ENCODE measurements around the gene LSM6. TPM values are rescaled to one million over a fixed set of nuclear protein-coding genes. Genes with fewer than 3 reads are reported as not detected.

The LSM6 gene
- total RNA-seq, 1 experiment from 2014 or later: 78.3 TPM

DNA sequence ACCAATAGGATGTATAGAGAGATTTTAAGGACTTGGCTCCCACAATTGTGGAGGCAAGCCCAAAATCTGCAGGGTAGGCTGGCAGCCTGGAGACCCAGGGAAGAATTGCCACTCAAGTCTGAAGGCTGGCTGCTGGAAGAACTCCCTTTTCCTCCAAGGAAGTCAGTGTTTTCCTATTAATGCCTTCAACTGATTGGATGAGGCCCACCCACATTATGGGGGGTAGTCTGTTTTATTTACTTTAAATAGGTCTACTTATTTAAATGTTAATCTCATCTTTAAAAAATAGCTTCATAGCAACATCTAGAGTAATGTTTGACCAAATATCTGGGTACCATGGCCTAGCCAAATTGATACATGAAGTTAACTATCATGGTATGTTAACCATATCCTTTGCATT is 18.7 kb downstream of the LSM6 start:
- H3K56ac ChIP-seq (ENCODE audit: insufficient read length, low read depth, low read length): no peak overlapping the region
- H3K4me1 Mint-ChIP-seq: no peaks in the 10 kb centered on the region
- H3K4me3 Mint-ChIP-seq: no peak overlapping the region
- H3K79me2 ChIP-seq (ENCODE audit: insufficient read depth, low read length): no peaks in the 10 kb centered on the region
- H3K9ac ChIP-seq (ENCODE audit: extremely low read depth, insufficient read length, low read length): no peak overlapping the region
- H4K8ac ChIP-seq (replicated peaks; ENCODE audit: insufficient read length, low read depth, low read length): no peak overlapping the region
- no peak overlapping the region for H4K91ac ChIP-seq (ENCODE audit: insufficient read length, low read depth, low read length)
- TF ChIP-seq, protein P1, sequence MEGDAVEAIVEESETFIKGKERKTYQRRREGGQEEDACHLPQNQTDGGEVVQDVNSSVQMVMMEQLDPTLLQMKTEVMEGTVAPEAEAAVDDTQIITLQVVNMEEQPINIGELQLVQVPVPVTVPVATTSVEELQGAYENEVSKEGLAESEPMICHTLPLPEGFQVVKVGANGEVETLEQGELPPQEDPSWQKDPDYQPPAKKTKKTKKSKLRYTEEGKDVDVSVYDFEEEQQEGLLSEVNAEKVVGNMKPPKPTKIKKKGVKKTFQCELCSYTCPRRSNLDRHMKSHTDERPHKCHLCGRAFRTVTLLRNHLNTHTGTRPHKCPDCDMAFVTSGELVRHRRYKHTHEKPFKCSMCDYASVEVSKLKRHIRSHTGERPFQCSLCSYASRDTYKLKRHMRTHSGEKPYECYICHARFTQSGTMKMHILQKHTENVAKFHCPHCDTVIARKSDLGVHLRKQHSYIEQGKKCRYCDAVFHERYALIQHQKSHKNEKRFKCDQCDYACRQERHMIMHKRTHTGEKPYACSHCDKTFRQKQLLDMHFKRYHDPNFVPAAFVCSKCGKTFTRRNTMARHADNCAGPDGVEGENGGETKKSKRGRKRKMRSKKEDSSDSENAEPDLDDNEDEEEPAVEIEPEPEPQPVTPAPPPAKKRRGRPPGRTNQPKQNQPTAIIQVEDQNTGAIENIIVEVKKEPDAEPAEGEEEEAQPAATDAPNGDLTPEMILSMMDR (conservative IDR thresholded peaks at IDR 0.05): no peak
- no peak overlapping the region for H4K5ac ChIP-seq (ENCODE audit: insufficient read length, low read depth, low read length)
- no peaks in the 10 kb centered on the region for H3K27me3 ChIP-seq (ENCODE audit: insufficient read depth, low read length)
- no peak overlapping the region for H2BK5ac ChIP-seq (ENCODE audit: insufficient read length, low read length)
- no peak overlapping the region for H3K27ac Mint-ChIP-seq
- no peak overlapping the region for H3K14ac ChIP-seq (ENCODE audit: insufficient read depth, low read length)
- no peak overlapping the region for H2AK5ac ChIP-seq (ENCODE audit: insufficient read length, low read length)
- no peak overlapping the region for H3K18ac ChIP-seq (ENCODE audit: insufficient read length, low read depth, low read length)
- no peak overlapping the region for H2BK15ac ChIP-seq (ENCODE audit: low read depth, low read length)
- H3K9me3 ChIP-seq (ENCODE audit: control insufficient read depth, low read depth, low read length): no peaks in the 10 kb centered on the region
- H3K23me2 ChIP-seq (ENCODE audit: insufficient read length, low read depth, low read length, poor library complexity, severe bottlenecking): no peaks in the 10 kb centered on the region
- no peak overlapping the region for H2BK120ac ChIP-seq (ENCODE audit: low read depth, low read length, poor library complexity, severe bottlenecking)
- no peaks in the 10 kb centered on the region for H3K4me1 ChIP-seq (ENCODE audit: insufficient read depth, low read length)
- no peak overlapping the region for H2BK20ac ChIP-seq (ENCODE audit: low read depth, low read length, poor library complexity, severe bottlenecking)
- no peak overlapping the region for H3T11ph ChIP-seq (ENCODE audit: low read length)
- H3K36me3 Mint-ChIP-seq (ENCODE audit: insufficient read depth in 1 of 3, low read depth in 3 of 3): peaks cover 9 to 27% (median 22%) of the 10 kb centered on the region in 3 experiments; a peak in 5 of 7 replicates
- H3K27ac ChIP-seq (ENCODE audit: insufficient read length, low read depth, low read length): no peak overlapping the region
- H3K79me1 ChIP-seq (ENCODE audit: insufficient read depth, low read depth, low read length, poor library complexity, severe bottlenecking): no peaks in the 10 kb centered on the region
- no peaks in the 10 kb centered on the region for H3K9me3 Mint-ChIP-seq
- H3K4me2 ChIP-seq (ENCODE audit: insufficient read depth, insufficient read length, low read length): no peak overlapping the region
- no peak overlapping the region for H3K23ac ChIP-seq (ENCODE audit: insufficient read length, low read depth, low read length)
- no peaks in the 10 kb centered on the region for H4K20me1 ChIP-seq (ENCODE audit: control insufficient read depth, insufficient read depth, insufficient read length)
- no peak for DNase-seq
- no peaks in the 10 kb centered on the region for H3K27me3 Mint-ChIP-seq (ENCODE audit: low read depth)
- H2BK12ac ChIP-seq (ENCODE audit: insufficient read length, low read depth, low read length): no peak overlapping the region
- no peak overlapping the region for H3K4ac ChIP-seq (ENCODE audit: low read depth, low read length)
- no peak overlapping the region for H2AFZ ChIP-seq (ENCODE audit: low read length)
